Hepatocyte (in vitro differentiated cells): Measurements from ENCODE around the gene ZNF684.

Experiments used
- EZH2 ChIP-seq: fragments of 200-600 bp; sonication (generic); IDR thresholded peaks from 2 replicates; pipeline ENCODE4 v1.6.1; 2016; ENCODE audit warnings: antibody characterized with exemption, mild to moderate bottlenecking, borderline replicate concordance
- EZH2phosphoT487 ChIP-seq: fragments of 200-600 bp; sonication (generic); IDR thresholded peaks from one replicate; pipeline ENCODE4 v1.6.1; 2018; ENCODE audit warnings: antibody characterized with exemption, mild to moderate bottlenecking, low read depth, moderate library complexity; ENCODE audit not compliant: unreplicated experiment, severe bottlenecking
- TF ChIP-seq, protein P1 (sequence below): fragments of 200-600 bp; sonication (generic); IDR thresholded peaks from 2 replicates; pipeline ENCODE4 v1.5.1; 2016; ENCODE audit warnings: antibody characterized with exemption, mild to moderate bottlenecking; ENCODE audit not compliant: poor library complexity

DNA sequence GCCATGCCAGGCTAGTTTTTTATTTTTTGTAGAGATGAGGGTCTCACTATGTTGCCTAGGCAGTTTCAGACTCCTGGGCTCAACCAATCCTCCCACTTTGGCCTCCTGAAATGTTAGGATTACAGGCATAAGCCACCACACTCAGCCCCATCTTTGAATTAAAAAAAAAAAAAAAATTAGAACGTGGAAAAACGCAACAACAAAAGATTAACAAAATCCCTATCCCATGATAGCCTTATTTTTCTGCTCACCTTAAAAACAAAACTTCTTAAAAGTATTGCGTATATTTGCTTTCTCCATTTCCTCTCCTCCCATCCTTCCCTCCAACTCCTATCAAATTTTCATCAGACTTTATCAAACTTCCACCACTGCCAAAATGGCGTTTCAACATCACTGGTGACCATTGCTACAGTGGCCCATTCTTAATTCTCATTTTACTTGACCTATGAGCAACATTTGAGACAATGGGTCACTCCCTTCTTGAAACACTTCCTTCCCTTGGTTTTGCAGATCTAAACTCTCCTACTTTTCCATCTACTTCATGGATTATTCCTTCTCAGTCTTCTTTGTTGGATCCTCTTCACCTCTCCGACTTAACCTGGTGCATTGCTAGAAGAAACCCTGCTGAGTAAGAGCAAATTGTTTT lies 579 bp upstream of the ZNF684 start:
- TF ChIP-seq, protein P1, sequence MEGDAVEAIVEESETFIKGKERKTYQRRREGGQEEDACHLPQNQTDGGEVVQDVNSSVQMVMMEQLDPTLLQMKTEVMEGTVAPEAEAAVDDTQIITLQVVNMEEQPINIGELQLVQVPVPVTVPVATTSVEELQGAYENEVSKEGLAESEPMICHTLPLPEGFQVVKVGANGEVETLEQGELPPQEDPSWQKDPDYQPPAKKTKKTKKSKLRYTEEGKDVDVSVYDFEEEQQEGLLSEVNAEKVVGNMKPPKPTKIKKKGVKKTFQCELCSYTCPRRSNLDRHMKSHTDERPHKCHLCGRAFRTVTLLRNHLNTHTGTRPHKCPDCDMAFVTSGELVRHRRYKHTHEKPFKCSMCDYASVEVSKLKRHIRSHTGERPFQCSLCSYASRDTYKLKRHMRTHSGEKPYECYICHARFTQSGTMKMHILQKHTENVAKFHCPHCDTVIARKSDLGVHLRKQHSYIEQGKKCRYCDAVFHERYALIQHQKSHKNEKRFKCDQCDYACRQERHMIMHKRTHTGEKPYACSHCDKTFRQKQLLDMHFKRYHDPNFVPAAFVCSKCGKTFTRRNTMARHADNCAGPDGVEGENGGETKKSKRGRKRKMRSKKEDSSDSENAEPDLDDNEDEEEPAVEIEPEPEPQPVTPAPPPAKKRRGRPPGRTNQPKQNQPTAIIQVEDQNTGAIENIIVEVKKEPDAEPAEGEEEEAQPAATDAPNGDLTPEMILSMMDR = no peak
- TF ChIP-seq EZH2 (no peak), EZH2phosphoT487 (no peak)
